ENCODE measurements around the gene PIN1.

The PIN1 gene

DNA sequence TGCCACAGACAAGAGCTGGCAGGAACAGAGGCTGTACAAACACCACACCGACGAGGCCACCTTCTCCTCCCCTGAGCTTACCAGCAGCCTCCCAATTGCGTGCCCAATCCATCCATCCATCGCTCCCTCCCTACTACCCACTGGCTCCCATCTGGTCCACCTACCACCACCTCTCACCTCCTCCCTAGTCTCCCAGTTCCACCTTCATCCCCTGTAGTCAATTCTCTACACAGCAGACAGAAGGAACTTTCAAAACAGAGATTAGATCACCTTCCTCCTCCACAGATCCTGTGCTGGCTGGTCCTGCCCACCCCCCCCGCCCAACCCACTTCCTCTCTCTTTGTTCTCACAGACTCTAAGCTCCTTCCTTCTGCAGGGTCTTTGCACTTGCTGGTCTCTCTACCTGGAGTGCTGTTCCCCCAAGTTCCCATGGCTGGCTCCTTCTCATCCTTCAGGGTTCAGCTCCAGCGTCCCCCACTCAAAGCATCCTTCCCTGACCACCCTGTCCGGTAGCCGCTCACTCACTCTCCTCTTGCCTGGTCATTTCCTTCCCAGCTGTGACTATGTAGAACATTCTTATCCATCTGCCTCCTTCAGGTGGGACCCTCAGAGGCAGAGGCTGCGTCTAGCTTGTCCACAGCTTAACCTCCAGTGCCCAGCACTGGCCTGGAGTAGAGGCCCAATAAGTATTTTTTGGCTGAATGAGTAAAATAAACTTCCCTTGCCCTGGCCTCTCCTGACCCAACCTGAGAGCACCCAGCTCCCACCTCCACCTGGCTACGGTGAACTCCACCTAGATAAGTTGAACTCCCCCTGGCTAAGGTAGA lies 23.0 kb downstream of the PIN1 start:
- in situ Hi-C loops (cut with MboI; ENCODE audit: low pct_unique_long_range_greater_than_20kb, low sequenced_read_pairs, unreplicated experiment), result no loop called here
- DNase-seq (ENCODE audit: low spot score), result peak; percentile 74
- TF ChIP-seq, protein P1, sequence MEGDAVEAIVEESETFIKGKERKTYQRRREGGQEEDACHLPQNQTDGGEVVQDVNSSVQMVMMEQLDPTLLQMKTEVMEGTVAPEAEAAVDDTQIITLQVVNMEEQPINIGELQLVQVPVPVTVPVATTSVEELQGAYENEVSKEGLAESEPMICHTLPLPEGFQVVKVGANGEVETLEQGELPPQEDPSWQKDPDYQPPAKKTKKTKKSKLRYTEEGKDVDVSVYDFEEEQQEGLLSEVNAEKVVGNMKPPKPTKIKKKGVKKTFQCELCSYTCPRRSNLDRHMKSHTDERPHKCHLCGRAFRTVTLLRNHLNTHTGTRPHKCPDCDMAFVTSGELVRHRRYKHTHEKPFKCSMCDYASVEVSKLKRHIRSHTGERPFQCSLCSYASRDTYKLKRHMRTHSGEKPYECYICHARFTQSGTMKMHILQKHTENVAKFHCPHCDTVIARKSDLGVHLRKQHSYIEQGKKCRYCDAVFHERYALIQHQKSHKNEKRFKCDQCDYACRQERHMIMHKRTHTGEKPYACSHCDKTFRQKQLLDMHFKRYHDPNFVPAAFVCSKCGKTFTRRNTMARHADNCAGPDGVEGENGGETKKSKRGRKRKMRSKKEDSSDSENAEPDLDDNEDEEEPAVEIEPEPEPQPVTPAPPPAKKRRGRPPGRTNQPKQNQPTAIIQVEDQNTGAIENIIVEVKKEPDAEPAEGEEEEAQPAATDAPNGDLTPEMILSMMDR (IDR thresholded peaks at IDR 0.05; ENCODE audit: extremely low read depth, insufficient read depth, missing control alignments), result no peak

DNA sequence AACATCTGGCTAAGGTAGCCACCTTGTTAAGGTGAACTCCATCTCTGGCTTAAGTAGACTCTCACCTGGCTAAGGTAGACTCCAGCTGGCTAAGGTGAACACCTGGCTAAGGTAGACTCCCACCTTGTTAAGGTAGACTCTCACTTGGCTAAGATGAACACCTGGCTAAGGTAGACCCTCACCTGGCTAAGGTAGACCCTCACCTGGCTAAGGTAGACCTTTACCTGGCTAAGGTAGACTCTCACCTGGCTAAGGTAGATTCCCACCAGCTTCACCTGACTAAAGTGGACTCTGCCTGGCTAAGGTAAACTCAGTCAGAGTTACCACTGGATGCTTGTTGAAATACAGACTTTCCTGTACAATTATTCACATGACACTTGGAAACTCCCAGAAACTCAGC lies 23.6 kb downstream of the PIN1 start:
- DNase-seq (ENCODE audit: low spot score), result no peak
- in situ Hi-C loops (cut with MboI; ENCODE audit: low pct_unique_long_range_greater_than_20kb, low sequenced_read_pairs, unreplicated experiment), result no loop called here
- TF ChIP-seq, protein P1 (IDR thresholded peaks at IDR 0.05; ENCODE audit: extremely low read depth, insufficient read depth, missing control alignments), result no peak

DNA sequence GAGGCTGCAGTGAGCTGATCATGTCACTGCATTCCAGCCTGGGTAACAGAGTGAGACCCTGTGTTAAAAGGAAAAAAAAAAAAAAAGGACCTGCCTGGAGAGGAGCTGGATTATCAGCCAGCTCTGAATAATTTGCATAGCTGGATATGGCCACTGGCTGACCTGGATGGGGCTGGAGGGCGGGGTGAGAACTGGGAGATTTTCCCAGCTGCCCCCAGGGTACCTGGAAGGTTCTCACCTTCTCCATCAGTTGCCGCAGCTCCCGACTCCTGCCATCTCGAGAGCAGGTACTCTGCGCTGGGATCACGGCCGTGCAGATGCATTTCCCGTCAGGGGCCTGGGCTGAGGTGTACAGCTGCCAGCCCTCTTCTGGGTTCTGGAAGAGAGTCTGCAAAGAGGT lies 25.3 kb downstream of the PIN1 start:
- DNase-seq (ENCODE audit: low spot score), result no peak
- TF ChIP-seq, protein P1 (IDR thresholded peaks at IDR 0.05; ENCODE audit: extremely low read depth, insufficient read depth, missing control alignments), result no peak
- in situ Hi-C loops (cut with MboI; ENCODE audit: low pct_unique_long_range_greater_than_20kb, low sequenced_read_pairs, unreplicated experiment), result no loop called here

DNA sequence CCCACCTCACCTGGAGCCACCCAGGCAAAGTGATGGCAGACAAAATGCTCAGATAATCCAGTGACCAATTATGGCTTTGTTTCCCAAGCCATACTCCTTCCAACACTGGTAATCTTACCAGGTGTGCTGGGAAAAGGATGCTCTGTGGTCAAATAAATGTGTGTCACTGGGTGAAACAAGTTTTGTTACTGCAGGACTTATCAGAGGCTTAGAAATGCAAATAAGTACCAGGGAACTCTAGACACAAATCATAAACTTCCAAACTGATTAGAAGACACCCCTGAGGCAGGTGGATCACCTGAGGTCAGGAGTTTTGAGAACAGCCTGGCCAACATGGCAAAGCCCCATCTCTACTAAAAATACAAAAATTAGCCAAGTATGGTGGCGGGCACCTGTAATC lies 26.4 kb downstream of the PIN1 start:
- in situ Hi-C loops (cut with MboI; ENCODE audit: low pct_unique_long_range_greater_than_20kb, low sequenced_read_pairs, unreplicated experiment), result no loop called here
- no peak for DNase-seq (ENCODE audit: low spot score)
- TF ChIP-seq, protein P1 (IDR thresholded peaks at IDR 0.05; ENCODE audit: extremely low read depth, insufficient read depth, missing control alignments), result no peak

DNA sequence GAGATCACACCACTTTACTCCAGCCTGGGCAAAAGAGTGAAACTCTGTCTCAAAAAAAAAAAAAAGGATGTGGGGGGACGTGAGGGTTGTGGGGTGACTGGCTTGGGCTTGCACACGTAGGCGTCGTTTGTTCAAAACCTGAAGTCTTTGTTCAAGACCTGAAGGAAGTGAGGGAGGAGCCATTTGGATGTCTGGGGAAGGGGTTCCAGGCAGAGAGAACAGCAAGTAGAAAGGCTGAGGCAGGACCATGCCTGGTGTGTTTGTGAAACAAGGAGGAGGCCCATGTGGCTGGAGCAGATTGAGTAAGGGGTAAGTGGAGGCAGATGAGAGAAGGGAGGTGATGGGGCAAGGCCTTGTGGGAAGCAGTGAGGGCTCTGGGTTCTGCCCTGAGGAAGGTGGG lies 27.8 kb downstream of the PIN1 start:
- no peak for DNase-seq (ENCODE audit: low spot score)
- TF ChIP-seq, protein P1 (IDR thresholded peaks at IDR 0.05; ENCODE audit: extremely low read depth, insufficient read depth, missing control alignments), result no peak
- in situ Hi-C loops (cut with MboI; ENCODE audit: low pct_unique_long_range_greater_than_20kb, low sequenced_read_pairs, unreplicated experiment), result no loop called here

DNA sequence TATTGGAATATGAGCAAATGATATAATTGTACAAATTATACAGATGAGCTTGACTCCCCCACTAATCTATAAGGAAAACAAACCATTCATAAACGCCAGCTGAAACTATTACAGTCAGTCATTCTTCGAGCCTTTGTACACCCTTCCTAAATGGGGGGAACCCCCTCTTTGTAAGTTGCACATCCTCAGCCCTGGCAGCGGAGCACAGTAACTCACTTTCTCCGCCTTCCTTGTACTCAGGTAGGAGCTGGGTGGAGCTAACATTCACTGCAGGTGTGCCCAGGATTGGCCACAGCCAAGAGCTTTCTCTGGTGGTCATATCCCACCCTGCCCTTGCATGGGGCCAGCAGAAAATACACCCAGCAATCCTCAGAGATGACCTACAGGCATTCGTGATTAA lies 28.6 kb downstream of the PIN1 start:
- TF ChIP-seq, protein P1 (IDR thresholded peaks at IDR 0.05; ENCODE audit: extremely low read depth, insufficient read depth, missing control alignments), result no peak
- DNase-seq (ENCODE audit: low spot score), result no peak
- in situ Hi-C loops (cut with MboI; ENCODE audit: low pct_unique_long_range_greater_than_20kb, low sequenced_read_pairs, unreplicated experiment), result no loop called here
